HG02840 (cell line): ENCODE data around the gene ACTA2.

ENCODE experiments used
- ATAC-seq: cut with Tn5 transposase; IDR thresholded peaks from one replicate; pipeline ENCODE4 v1.9.1; 2021; ENCODE audit warnings: mild to moderate bottlenecking, moderate library complexity, moderate number of reproducible peaks; ENCODE audit not compliant: unreplicated experiment, low FRiP score

ACTA2 gene

DNA sequence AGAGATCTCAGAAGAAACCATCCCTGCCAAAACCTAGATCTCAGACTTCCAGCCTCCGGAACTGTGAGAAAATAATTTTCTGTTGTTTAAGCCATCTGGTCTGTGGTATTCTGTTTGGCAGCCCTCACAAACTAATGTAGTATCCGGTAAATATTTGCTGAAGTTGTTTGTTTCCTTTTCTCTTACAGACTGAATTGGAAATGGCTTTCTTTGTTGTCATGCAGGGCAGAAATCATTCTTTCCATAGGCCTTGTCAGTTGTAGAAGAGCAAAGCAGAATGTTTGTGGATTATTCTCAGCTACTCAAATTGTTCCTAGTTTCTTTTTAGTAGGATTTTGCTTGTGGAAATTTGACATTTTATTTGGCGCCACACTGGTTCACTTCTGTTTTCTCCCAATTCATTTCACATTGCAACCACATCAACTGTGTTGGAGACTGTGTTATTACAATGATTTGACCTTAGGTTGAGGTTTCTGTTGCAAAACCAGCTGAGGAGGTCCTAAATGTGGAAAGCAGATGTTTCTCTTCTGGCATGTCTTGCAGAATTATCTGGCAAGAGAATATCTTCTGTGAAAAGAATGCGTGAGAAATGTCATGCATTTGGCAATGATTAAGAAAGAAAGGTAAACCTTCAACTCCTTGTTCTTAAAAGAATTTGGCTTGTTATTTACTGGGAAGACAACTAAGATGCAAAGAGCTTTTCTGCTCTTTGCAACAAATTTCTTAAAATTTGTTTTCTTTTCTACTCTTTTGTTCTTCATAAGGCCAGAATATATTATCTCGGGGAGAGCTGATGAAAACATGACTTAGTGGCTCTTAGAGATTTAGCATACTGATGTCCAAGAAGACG is 25.8 kb downstream of the ACTA2 start:
- ATAC-seq: no peak

DNA sequence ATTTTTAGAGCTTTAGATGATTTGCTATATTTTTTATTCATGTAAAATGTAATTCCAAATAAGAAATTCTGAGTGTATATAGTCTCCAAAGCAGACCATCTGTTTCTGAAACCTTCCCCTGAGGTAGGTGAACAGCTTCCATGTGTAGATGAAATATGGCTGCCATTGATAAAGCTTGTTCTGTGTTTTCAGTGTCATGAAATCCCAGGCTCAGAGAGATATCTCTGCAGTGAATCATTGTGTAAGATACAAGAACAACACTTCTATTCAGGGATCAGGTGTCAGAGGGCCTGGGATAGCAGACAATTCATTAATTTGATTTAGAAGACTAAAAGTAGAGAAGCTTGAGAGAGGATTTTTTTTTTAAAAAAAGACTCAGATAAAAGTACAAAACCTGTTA is 29.1 kb downstream of the ACTA2 start:
- ATAC-seq: no peak

DNA sequence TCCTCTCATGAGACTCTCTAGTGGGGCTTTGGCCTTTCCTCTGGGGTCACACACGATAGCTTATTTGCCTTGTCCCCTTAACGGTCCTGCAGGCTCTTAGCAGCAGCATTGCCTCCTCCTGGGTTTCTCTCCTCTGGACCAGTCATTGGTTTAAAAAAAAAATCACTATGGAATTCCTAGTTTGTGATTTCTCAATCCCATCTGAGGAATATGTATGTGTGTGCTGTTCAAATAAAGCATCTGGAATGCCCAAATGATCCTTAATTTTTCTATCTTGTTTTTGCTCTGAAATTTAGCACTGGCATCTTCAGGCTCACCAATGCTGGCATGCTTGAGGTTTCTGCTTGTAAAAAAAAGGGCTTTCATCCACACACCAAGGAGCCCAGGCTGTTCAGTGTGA is 30.5 kb downstream of the ACTA2 start:
- no peak for ATAC-seq

DNA sequence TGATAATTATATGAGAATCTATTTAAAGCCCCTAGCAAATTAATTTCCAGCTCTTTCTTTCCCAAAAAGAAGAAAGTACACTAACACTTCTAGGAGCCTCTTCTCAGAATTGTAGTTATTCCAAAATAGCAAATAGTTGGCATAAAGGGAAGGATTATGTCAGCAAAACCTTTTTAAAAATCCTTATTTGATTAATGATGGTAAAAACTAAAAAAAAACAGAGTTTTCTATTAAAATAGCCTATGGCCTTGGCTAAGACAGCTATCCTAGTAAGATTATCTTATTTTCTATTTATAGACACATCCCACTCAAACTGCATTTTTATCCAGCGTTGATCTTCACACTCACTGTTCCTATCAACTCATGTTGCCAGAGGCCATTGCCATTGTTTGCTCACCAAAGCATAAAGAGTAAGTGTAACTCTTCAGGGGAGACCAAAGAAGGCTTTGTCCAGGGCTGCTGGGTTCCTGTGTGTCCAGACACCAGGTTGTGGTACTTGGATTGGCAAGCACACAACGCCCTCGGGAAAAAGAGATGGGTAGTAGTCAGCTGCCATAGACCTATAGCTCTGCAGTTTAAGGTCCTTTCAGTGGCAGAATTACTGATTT is 31.5 kb downstream of the ACTA2 start:
- ATAC-seq: no peak

DNA sequence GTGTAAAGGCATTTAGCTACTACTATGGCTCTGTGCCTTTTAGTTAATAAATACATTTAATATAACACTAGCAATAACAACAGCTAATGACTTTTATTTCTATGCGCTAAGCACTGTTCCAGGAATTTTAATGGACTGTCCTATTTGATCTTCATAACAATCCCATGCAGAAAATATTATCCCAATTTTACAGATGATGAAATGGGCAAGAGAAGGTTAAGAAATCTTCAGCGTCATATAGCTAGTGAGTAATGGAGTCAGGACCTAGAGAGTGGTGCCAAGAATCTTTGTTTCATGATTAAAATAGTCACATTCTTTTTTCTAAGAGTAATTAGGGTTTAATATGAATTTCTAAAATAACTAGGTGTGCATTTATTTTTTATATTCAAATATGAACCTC is 32.4 kb downstream of the ACTA2 start:
- ATAC-seq: no peak

DNA sequence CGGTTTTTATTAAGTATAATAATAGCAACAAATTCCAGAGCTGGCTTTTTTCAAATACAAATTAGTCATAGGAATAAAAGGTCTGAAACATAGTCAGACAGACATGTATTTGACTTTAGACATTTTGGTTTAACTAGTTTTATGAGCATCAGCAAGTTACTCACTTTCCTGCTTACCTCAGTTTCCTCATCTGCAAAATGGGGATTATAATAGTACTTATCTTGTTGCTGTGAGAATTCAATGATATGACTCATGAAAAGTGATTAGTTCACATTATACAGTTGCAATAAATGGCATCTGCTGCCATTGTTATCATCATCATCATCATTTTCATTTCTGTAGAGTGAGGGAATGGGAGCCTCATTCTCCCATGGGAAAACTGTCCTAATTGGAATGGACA is 33.5 kb downstream of the ACTA2 start:
- ATAC-seq: no peak

DNA sequence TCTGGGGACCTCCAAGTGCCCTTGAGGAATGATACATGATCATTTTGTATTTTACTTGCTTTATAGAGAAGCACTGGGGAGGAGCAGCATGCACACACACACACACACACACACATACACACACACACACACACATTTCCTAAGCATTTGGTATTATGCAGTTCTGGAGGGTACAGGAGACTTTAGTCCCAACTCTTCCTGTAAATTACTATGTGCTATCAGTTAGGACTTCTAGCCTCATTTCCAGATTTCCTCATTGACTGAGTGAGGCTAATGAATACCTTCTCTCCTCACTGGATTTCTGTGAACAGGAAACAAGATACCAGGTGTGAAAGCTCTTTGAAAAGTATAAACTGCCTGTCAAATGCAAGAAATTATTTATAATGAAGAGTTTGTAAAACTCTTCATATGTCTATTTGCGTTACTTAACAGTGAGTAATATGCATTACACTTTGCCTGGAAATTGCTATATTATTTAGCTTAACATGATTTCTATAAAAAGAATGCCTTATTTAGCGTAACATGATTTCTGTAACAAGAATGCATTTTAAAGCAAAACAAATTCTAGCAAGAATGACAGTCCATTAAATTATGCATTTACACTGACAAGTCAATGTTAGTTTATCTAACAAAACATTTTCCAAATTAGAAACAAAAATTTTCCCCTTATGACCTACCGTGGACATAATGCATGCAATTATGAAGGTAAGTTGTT is 34.2 kb downstream of the ACTA2 start:
- ATAC-seq: no peak

DNA sequence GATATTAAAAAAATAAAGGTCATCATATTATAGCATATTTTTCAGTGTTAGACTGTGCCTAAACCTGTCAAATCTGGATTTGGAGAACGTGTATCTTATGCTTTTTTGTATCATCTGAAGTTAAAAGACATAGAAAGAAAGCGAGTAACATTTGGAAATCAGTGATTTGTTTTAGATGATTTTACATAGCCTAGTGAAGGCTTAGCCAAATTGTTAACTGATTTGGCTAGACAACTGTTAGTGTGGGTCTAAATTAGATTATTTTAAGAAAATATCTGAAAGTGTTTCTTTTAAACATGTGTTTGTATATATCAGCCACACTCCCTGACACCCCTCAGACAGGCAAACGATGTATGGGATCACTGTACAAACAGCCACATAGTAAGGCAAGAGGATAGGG is 35.6 kb downstream of the ACTA2 start:
- no peak for ATAC-seq

DNA sequence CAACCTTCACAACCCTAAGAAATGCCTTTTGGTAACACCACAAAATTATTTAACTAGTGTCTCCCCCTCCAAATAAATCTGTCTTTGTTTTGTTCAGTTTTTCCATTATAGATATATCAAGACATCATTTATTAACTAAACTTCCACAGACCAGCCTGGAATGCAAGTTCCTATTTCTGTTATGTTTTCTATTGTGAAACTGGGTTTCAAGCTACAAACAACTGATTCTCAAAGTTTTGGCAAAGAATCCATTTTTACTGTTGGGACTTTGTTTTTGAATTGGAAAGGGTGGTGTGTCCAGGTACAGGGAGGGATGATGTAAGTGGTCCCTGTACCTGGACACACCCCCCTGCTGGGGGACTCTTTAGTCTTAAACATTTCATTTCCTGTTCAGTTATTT is 36.3 kb downstream of the ACTA2 start:
- ATAC-seq: no peak

DNA sequence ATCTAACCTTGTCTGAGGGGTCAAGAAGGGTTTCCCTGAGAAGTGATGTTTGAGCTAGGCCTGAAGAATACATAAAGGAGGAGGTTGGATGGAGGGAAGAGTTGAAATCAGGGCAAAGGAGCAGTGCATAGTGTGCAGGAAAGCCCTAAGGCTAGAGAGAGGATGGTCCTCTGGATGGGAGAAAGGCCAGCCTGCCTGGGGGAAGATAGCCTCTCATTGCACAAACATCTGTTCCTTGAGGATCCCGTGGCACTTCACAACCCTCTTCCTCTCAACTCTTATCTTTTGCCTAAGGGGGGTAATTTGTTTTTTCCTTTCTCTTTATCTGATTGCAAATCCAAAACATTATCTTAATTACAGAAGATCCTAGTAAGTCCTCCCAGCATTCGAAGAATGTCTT is 36.8 kb downstream of the ACTA2 start:
- ATAC-seq: no peak

DNA sequence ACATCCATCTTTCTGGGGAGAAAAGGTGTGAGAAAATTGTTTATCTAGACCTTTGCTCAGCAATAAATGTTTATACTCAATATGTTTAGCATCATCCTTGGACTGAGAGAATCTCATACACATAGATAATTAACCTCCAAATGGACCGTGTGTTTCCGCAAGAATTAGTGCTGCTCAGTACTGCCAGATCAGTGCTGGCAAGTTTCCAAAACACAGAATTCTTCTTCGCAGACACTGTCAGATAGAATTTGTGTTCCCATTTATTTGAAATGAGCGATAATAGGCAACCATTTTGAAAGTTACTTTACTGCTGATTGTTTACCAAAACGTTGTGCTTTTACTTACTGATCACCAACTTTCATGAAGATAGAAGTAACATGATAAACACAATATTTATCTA is 38.8 kb downstream of the ACTA2 start:
- ATAC-seq: no peak

DNA sequence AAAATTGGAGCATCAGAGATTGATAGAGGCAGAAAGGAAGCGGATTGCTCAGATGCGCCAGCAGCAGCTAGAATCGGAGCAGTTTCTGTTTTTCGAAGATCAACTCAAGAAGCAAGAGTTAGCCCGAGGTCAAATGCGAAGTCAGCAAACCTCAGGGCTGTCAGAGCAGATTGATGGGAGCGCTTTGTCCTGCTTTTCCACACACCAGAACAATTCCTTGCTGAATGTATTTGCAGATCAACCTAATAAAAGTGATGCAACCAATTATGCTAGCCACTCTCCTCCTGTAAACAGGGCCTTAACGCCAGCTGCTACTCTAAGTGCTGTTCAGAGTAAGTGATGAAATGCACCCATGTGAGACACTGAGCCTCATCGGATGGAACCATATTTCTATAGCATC is 39.4 kb downstream of the ACTA2 start:
- no peak for ATAC-seq

DNA sequence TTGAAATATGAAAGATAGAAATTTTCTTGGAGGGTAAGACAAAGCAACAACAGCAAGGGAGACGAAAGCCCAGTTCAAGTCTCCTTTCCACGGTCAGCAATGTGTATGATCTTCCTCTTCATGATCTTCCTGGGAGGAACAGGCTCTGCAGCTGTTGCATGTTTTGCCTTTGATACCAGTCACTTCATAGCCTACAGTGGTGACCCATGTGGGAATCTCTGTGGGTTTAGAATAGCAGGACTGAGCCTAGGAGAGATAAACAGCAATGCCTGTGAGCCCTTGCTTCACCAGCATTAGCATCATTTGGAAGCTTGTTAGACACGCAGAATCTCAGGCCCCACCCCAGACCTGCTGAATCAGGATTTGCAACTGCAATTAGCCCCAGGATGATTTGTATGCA is 40.7 kb downstream of the ACTA2 start:
- no peak for ATAC-seq

DNA sequence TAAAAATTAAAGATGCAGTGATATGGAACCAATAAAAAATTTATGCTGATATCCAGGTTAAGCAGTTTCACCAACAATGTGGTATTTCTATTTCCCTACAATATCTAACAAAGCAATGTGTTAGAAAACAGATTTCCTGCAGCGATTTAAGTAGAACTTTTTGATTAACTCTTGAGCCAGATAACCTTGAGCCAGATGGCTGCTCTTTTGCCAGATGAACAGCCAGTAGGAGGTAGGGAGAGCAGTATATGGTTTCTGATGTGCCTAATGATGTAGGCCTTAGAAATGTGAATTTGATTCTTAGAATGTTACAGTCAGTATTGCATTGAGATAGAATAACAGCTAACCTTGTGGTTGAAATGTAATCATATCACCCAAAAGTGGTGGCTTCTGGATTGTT is 41.5 kb downstream of the ACTA2 start:
- ATAC-seq: no peak

DNA sequence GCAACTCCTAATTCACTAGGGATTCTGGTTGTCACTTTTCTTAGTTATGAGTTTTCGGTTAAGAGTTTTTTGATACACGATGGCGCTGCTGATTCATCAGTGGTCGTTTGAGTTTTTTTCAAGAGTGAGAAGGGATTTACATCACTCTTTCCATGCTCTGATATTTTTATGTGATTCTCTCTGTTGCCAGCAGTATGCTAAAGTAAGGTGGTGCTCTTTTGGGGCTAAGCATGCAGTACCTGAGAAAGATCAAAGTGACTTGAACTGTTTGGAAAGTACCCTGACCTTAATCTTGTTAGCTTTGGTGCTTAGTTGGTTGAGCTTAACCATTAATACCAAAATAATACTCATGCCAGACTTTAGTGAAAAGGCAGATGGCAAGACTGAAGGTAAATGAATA is 44.4 kb downstream of the ACTA2 start:
- ATAC-seq: no peak

DNA sequence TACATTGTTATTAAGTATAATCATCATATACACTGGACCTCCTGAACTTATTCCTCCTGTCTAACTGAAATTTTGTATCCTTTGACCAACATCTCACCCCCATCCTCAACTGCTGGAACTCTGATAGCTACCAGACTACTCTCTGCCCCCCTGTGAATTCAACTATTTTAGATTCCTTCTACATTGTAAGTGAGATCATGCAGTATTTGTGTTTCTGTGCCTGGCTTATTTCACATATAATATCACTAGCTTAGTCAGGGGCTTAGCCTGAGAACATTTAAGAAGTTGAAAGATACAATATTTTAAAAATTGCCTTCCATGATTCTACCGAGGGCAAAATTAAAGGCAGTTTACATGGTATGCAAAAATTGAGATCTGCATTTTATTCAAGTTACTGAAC is 45.7 kb downstream of the ACTA2 start:
- ATAC-seq: no peak

DNA sequence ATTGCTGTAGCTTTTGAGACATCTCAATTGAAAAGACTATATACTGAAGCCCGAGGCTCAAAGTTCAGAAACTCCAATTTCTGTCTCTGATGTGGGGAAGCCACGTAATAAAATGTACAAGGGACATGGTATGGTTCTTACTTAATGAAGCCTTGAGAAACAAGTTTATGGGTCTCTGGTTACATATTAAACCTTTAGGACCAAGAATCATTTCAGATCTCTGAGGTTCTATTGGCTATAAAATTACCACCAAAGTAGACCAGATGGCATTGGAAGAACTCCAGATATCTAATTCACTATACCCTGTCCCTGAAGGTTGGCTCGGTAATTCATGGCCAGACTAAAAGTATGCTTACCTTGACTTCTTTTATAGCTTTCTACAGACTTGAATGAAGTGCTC is 48.9 kb downstream of the ACTA2 start:
- no peak for ATAC-seq

DNA sequence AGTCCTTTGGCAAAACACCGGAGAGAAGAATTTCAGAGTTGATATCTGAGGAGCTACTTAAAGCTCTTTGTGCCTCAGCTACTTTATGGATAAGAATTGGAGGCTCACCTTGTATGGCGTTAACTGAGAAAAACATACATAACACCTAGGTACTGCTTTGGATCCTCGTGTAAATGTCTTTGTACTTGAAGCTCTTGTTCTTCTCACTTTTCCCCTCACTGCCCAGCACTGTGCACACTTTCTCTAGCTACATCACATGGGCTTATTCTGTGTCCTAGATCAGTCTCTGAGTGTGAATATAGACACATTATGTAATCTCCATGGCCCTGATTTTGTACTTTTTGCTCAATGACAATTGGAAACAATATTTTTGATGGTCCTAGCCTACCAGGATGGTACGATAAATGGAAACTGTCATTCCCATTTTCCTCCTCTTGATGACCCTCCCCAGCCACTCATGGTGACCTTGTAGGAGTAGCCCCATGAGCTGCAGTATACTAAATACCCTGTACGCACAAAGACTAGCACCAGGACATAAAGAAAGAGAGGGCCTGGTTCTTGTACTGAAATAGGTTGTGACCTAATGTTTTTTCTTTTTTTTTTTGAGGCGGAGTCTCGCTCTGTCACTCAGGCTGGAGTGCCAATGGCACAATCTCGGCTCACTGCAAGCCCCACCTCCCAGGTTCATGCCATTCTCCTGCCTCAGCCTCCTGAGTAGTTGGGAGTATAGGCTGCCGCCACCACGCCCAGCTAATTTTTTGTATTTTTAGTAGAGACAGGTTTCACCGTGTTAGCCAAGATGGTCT is 50.4 kb downstream of the ACTA2 start:
- peak; percentile 31 for ATAC-seq

DNA sequence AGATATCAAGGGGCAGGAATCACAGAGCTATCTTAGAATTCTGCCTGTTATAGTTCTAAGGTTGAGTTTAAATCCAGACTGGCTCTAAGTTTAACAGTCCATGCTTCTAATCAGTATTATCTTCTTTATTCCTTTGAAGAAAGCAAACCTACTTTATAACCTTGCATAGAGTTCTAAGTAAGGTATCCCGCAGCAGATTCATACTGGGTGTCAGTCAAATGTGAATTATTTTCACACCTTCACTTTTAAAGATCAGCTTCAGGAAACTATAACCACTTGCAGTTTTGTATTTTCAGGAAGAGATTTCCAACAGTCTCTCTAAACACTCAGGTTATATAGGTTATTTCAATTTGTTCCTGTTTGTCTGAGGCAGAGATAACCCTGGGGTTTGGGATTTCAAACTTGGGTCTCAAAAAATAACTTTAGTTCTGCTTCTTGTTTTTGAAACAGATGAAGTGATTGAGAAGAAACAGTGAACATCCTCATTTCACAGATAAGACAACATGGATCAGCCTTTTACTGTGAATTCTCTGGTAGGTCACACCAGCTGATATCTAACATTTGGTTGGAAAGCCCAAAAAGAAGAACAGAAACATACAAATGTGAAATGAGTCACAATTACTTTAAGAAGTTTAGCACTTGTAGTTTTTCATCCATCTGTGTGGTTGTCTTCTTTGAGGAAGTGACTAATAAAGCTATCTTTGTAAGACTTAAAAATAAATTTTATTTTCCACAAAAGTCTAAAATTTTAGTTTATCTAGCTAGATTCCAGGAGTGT is 51.2 kb downstream of the ACTA2 start:
- ATAC-seq: peak; percentile 72

DNA sequence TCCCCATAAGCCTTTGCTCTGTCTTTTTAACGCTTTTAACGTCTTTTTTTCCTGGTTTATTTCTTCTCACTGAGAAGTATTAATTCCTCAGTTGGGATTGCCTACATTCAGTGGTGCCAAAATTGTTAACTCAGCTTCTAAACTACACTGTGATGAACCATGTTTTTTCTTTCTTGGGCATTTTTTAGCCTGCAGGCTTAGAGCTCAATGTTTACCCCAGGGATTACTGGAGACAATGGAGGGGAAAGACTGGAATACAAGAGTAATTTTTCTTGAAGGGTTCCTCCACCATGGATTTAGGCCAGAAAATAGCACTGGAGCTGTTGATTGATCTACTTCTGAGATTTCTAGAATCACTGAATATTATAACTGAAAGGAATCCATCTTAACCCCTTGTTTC is 52.7 kb downstream of the ACTA2 start:
- ATAC-seq: no peak
